PC-3 (cell line): ENCODE data around the gene FBXW5. TPM values are rescaled to one million over a fixed set of nuclear protein-coding genes. Genes with fewer than 3 reads are reported as not detected.

Experiments used
- ATAC-seq: fragments of 200-7000 bp; cut with Tn5 transposase; 2 replicates; pipeline ENCODE4 v1.9.1; 2020; ENCODE audit warnings: mild to moderate bottlenecking, moderate library complexity
- BruUV-seq: library from RNA; stranded (reverse); fragments of 400-500 nt; replicated peaks from 2 replicates; lab custom pipeline; 2021; lab: Mats Ljungman, UMichigan
- CTCF ChIA-PET: fragments of 300-600 bp; sonication (Branson Sonifier 250); formaldehyde crosslinking; loops from one replicate; lab custom pipeline; 2022; ENCODE audit warnings: antibody characterized with exemption; lab: Charles Lee
- POLR2A ChIA-PET: fragments of 300-600 bp; sonication (Branson Sonifier 250); formaldehyde crosslinking; loops from one replicate; lab custom pipeline; 2022; ENCODE audit warnings: antibody characterized with exemption; ENCODE audit not compliant: unreplicated experiment; lab: Charles Lee
- DNase-seq: peaks from one replicate; pipeline ENCODE4 v3.0.0-alpha.2; 2015
- H2AFZ ChIP-seq: fragments of 300-600 bp; sonication (generic); 2 replicates; pipeline ENCODE4 v1.6.0; 2016; ENCODE audit warnings: antibody characterized with exemption, low read length
- H3F3A ChIP-seq: fragments of 300-600 bp; sonication (generic); one replicate; pipeline ENCODE4 v1.6.0; 2017; ENCODE audit warnings: antibody characterized with exemption, low read length, control low read depth, mild to moderate bottlenecking; ENCODE audit not compliant: unreplicated experiment
- H3K27ac ChIP-seq: fragments of 300-600 bp; sonication (generic); 2 replicates; pipeline ENCODE4 v1.5.1; 2016; ENCODE audit warnings: mild to moderate bottlenecking, low read length
- H3K27me3 ChIP-seq: fragments of 300-600 bp; sonication (generic); 2 replicates; pipeline ENCODE4 v1.6.1; 2016; ENCODE audit warnings: low read length, mixed read lengths
- H3K36me3 ChIP-seq: fragments of 300-600 bp; sonication (generic); 2 replicates; pipeline ENCODE4 v1.6.1; 2016; ENCODE audit warnings: low read depth, mixed run types, low read length, mixed read lengths
- H3K4me1 ChIP-seq: fragments of 300-600 bp; sonication (generic); 2 replicates; pipeline ENCODE4 v1.5.1; 2016; ENCODE audit warnings: low read length; ENCODE audit not compliant: insufficient read depth
- H3K4me2 ChIP-seq: fragments of 300-600 bp; sonication (generic); 2 replicates; pipeline ENCODE4 v1.6.0; 2016; ENCODE audit warnings: low read length
- H3K4me3 ChIP-seq: fragments of 300-600 bp; sonication (generic); 2 replicates; pipeline ENCODE4 v1.5.1; 2016; ENCODE audit warnings: mild to moderate bottlenecking, low read length, mixed read lengths
- H3K79me2 ChIP-seq: fragments of 300-600 bp; sonication (generic); 2 replicates; pipeline ENCODE4 v1.6.1; 2017; ENCODE audit warnings: low read length, mixed read lengths
- H3K9ac ChIP-seq: fragments of 300-600 bp; sonication (generic); 2 replicates; pipeline ENCODE4 v1.6.0; 2016; ENCODE audit warnings: mild to moderate bottlenecking, low read length
- H3K9me2 ChIP-seq: fragments of 300-600 bp; sonication (generic); replicated peaks from 2 replicates; pipeline ENCODE4 v1.6.1; 2016; ENCODE audit warnings: mixed run types, low read length, mixed read lengths
- H3K9me3 ChIP-seq: fragments of 300-600 bp; sonication (generic); 2 replicates; pipeline ENCODE4 v1.6.1; 2016; ENCODE audit warnings: low read length, mixed read lengths
- H4K20me1 ChIP-seq: fragments of 300-600 bp; sonication (generic); 2 replicates; pipeline ENCODE4 v1.6.1; 2016; ENCODE audit warnings: low read length, mixed read lengths
- CTCF ChIP-seq: fragments of 300-600 bp; sonication (generic); conservative IDR thresholded peaks from 2 replicates; pipeline ENCODE4 v1.5.1; 2017; ENCODE audit warnings: antibody characterized with exemption, low read depth, mild to moderate bottlenecking, low read length
- EZH2 ChIP-seq: fragments of 300-600 bp; sonication (generic); IDR thresholded peaks from one replicate; pipeline ENCODE4 v1.6.1; 2017; ENCODE audit warnings: antibody characterized with exemption, mild to moderate bottlenecking, low read length; ENCODE audit not compliant: unreplicated experiment
- EZH2phosphoT487 ChIP-seq: fragments of 300-600 bp; sonication (generic); IDR thresholded peaks from 2 replicates; pipeline ENCODE4 v1.6.1; 2018; ENCODE audit warnings: mild to moderate bottlenecking, antibody characterized with exemption, low read length, borderline replicate concordance
- intact Hi-C: fragments of 100-400 bp; cut with micrococcal nuclease; formaldehyde crosslinking; loops from 2 replicates; pipeline ENCODE4 v1.9.0; 2023
- total RNA-seq: library from RNA; depleted of rRNA; stranded (reverse); fragments of >200 nt; gene quantifications from 2 replicates; pipeline ENCODE4 v1.2.3, GENCODE V29; 2014

FBXW5 gene
- total RNA-seq, 1 experiment from 2014 or later: 138 TPM

GRCh38 chr9:136980669-136981478 lies 36.3 kb upstream of the FBXW5 start:
- ATAC-seq (no peak), DNase-seq (no peak)
- Histone ChIP-seq H3K4me1 (no peaks in the 10 kb centered on the region), H3F3A (no peaks in the 10 kb centered on the region), H3K9me2 (no peaks in the 10 kb centered on the region), H2AFZ (no peak overlapping the region), H3K79me2 (no peaks in the 10 kb centered on the region), H3K36me3 (no peaks in the 10 kb centered on the region), H3K27ac (no peak overlapping the region), H3K4me3 (no peak overlapping the region), H4K20me1 (no peaks in the 10 kb centered on the region), H3K9me3 (no peaks in the 10 kb centered on the region), H3K27me3 (no peaks in the 10 kb centered on the region), H3K4me2 (no peak overlapping the region), H3K9ac (no peak overlapping the region)
- ChIA-PET POLR2A (no interaction called here), CTCF (no interaction called here)
- BruUV-seq: no TSS peak
- TF ChIP-seq EZH2phosphoT487: no peak
- TF ChIP-seq CTCF: no peak
- TF ChIP-seq EZH2: no peak
- intact Hi-C loops: no loop called here

GRCh38 chr9:136979769-136980587 lies 35.4 kb upstream of the FBXW5 start:
- no peaks in the 10 kb centered on the region for H3K4me1 ChIP-seq
- TF ChIP-seq EZH2: no peak
- TF ChIP-seq EZH2phosphoT487: no peak
- TF ChIP-seq CTCF: no peak

More at GRCh38 chr9:136979769-136980587, 35.4 kb upstream of the FBXW5 start:
- no peak overlapping the region for H3K9ac ChIP-seq
- DNase-seq (no peak), ATAC-seq (no peak)
- no peaks in the 10 kb centered on the region for H3K79me2 ChIP-seq
- ChIA-PET POLR2A (no interaction called here), CTCF (no interaction called here)
- no peak overlapping the region for H2AFZ ChIP-seq
- intact Hi-C loops: no loop called here
- no peak overlapping the region for H3K4me3 ChIP-seq
- H3K27me3 ChIP-seq: no peaks in the 10 kb centered on the region
- no peaks in the 10 kb centered on the region for H3F3A ChIP-seq
- H3K27ac ChIP-seq: no peak overlapping the region
- BruUV-seq: no TSS peak
- H4K20me1 ChIP-seq: no peaks in the 10 kb centered on the region
- H3K9me3 ChIP-seq: no peaks in the 10 kb centered on the region
- H3K36me3 ChIP-seq: no peaks in the 10 kb centered on the region
- no peaks in the 10 kb centered on the region for H3K9me2 ChIP-seq
- no peak overlapping the region for H3K4me2 ChIP-seq
